HEK293 (cell line): ENCODE measurements around the gene ZMPSTE24.

ENCODE experiments used
- CTCF ChIA-PET: fragments of 350-600 bp; formaldehyde crosslinking; extraction: SDS; loops from one replicate; lab custom pipeline; 2021; ENCODE audit warnings: antibody characterized with exemption; lab: Yijun Ruan, JAX
- POLR2A ChIA-PET: fragments of 300-600 bp; formaldehyde crosslinking; extraction: SDS; loops from one replicate; lab custom pipeline; 2020; ENCODE audit warnings: antibody characterized with exemption, inconsistent platforms; lab: Yijun Ruan, JAX
- H3K27ac ChIP-seq: fragments of 200-500 bp; sonication (Bioruptor generic); 2 replicates; pipeline ENCODE4 v1.5.1; 2014; ENCODE audit warnings: low read depth, low read length, control low read depth, inconsistent platforms; ENCODE audit errors: extremely low read depth
- H3K36me3 ChIP-seq, 2 experiments: fragments of 200-500 bp in 1 of 2; sonication (Bioruptor generic) in 1 of 2; 1 replicate in 1 of 2; 2 replicates in 1 of 2; pipeline ENCODE4 v1.5.1; 2014 to 2017; ENCODE audit warnings: inconsistent platforms in 2 of 2, low read length in 2 of 2; ENCODE audit not compliant: control insufficient read depth in 2 of 2, insufficient read depth in 1 of 2
- H3K4me1 ChIP-seq: fragments of 200-500 bp; sonication (Bioruptor generic); 2 replicates; pipeline ENCODE4 v1.5.1; 2014; ENCODE audit warnings: mild to moderate bottlenecking, low read length, inconsistent platforms; ENCODE audit not compliant: control insufficient read depth, insufficient read depth
- H3K4me3 ChIP-seq: 2 replicates; pipeline ENCODE4 v1.5.1; 2011; ENCODE audit warnings: low read depth, mild to moderate bottlenecking, control low read depth, low read length, moderate library complexity
- H3K9me3 ChIP-seq: fragments of 200-500 bp; sonication (Bioruptor generic); 2 replicates; pipeline ENCODE4 v1.5.1; 2014; ENCODE audit warnings: low read depth, low read length, inconsistent platforms; ENCODE audit not compliant: control insufficient read depth, insufficient read depth
- GFI1B ChIP-seq: fragments of 450-650 bp; formaldehyde crosslinking; IDR thresholded peaks from 2 replicates; pipeline ENCODE4 v1.5.1; 2016; ENCODE audit warnings: missing biosample characterization, missing genetic modification characterization
- HOXC10 ChIP-seq: sonication (generic); formaldehyde crosslinking; IDR thresholded peaks from 2 replicates; pipeline ENCODE4 v1.8.1; 2023; ENCODE audit warnings: mild to moderate bottlenecking, missing genetic modification reagents
- KLF16 ChIP-seq: fragments of 450-650 bp; formaldehyde crosslinking; IDR thresholded peaks from 2 replicates; pipeline ENCODE4 v1.5.1; 2017; ENCODE audit warnings: missing biosample characterization, missing genetic modification characterization
- RBAK ChIP-seq: fragments of 450-650 bp; formaldehyde crosslinking; IDR thresholded peaks from 2 replicates; pipeline ENCODE4 v1.5.1; 2016; ENCODE audit warnings: missing biosample characterization, missing genetic modification characterization
- REPIN1 ChIP-seq: fragments of 450-650 bp; formaldehyde crosslinking; IDR thresholded peaks from 2 replicates; pipeline ENCODE4 v1.5.1; 2017; ENCODE audit warnings: missing biosample characterization, missing genetic modification characterization, low read depth
- REST ChIP-seq: fragments of 450-650 bp; formaldehyde crosslinking; IDR thresholded peaks from 2 replicates; pipeline ENCODE4 v1.5.1; 2016; ENCODE audit warnings: missing biosample characterization, missing genetic modification characterization
- WT1 ChIP-seq: fragments of 450-650 bp; formaldehyde crosslinking; IDR thresholded peaks from 2 replicates; pipeline ENCODE4 v1.5.1; 2016; ENCODE audit warnings: missing biosample characterization, missing genetic modification characterization
- ZBTB20 ChIP-seq: fragments of 450-650 bp; formaldehyde crosslinking; IDR thresholded peaks from 2 replicates; pipeline ENCODE4 v1.5.1; 2016; ENCODE audit warnings: missing biosample characterization, missing genetic modification characterization
- ZIC2 ChIP-seq: fragments of 450-650 bp; formaldehyde crosslinking; IDR thresholded peaks from 2 replicates; pipeline ENCODE4 v1.5.1; 2016; ENCODE audit warnings: missing biosample characterization, missing genetic modification characterization
- ZNF112 ChIP-seq: fragments of 450-650 bp; formaldehyde crosslinking; IDR thresholded peaks from 2 replicates; pipeline ENCODE4 v1.5.0; 2017; ENCODE audit warnings: missing biosample characterization, missing genetic modification characterization
- ZNF133 ChIP-seq: fragments of 450-650 bp; formaldehyde crosslinking; IDR thresholded peaks from 2 replicates; pipeline ENCODE4 v1.5.1; 2016; ENCODE audit warnings: missing biosample characterization, missing genetic modification characterization
- ZNF157 ChIP-seq: fragments of 450-650 bp; formaldehyde crosslinking; IDR thresholded peaks from 2 replicates; pipeline ENCODE4 v1.5.1; 2016; ENCODE audit warnings: missing biosample characterization, missing genetic modification characterization
- ZNF169 ChIP-seq: fragments of 450-650 bp; formaldehyde crosslinking; IDR thresholded peaks from 2 replicates; pipeline ENCODE4 v1.5.1; 2016; ENCODE audit warnings: missing biosample characterization, missing genetic modification characterization
- ZNF174 ChIP-seq: fragments of 450-650 bp; formaldehyde crosslinking; IDR thresholded peaks from 2 replicates; pipeline ENCODE4 v1.5.0; 2017; ENCODE audit warnings: missing biosample characterization, mild to moderate bottlenecking, missing genetic modification characterization
- ZNF211 ChIP-seq: fragments of 450-650 bp; formaldehyde crosslinking; IDR thresholded peaks from 2 replicates; pipeline ENCODE4 v1.5.1; 2016; ENCODE audit warnings: low read depth, missing biosample characterization, missing genetic modification characterization
- ZNF248 ChIP-seq: fragments of 450-650 bp; formaldehyde crosslinking; IDR thresholded peaks from 2 replicates; pipeline ENCODE4 v1.5.1; 2017; ENCODE audit warnings: missing biosample characterization, missing genetic modification characterization
- ZNF341 ChIP-seq: fragments of 450-650 bp; formaldehyde crosslinking; IDR thresholded peaks from 2 replicates; pipeline ENCODE4; 2016; ENCODE audit warnings: low read depth, missing biosample characterization, missing genetic modification characterization
- ZNF391 ChIP-seq: fragments of 450-650 bp; formaldehyde crosslinking; IDR thresholded peaks from 2 replicates; pipeline ENCODE4 v1.5.1; 2016; ENCODE audit warnings: low read depth, missing biosample characterization, missing genetic modification characterization, borderline replicate concordance
- ZNF394 ChIP-seq: fragments of 450-650 bp; formaldehyde crosslinking; IDR thresholded peaks from 2 replicates; pipeline ENCODE4 v1.5.1; 2016; ENCODE audit warnings: missing biosample characterization, missing genetic modification characterization, mild to moderate bottlenecking, moderate library complexity, borderline replicate concordance
- ZNF510 ChIP-seq: fragments of 450-650 bp; formaldehyde crosslinking; IDR thresholded peaks from 2 replicates; pipeline ENCODE4 v1.5.1; 2018; ENCODE audit warnings: mild to moderate bottlenecking, missing genetic modification characterization, missing biosample characterization; ENCODE audit not compliant: insufficient replicate concordance
- ZNF549 ChIP-seq: fragments of 450-650 bp; IDR thresholded peaks from 2 replicates; pipeline ENCODE4 v1.5.1; 2018; ENCODE audit warnings: missing biosample characterization, missing genetic modification characterization, mild to moderate bottlenecking, inconsistent platforms, moderate library complexity
- ZNF561 ChIP-seq: fragments of 450-650 bp; IDR thresholded peaks from 2 replicates; pipeline ENCODE4 v1.5.1; 2018; ENCODE audit warnings: missing biosample characterization, missing genetic modification characterization, borderline replicate concordance
- ZNF596 ChIP-seq: fragments of 450-650 bp; IDR thresholded peaks from 2 replicates; pipeline ENCODE4 v1.5.0; 2018; ENCODE audit warnings: missing biosample characterization, mild to moderate bottlenecking, missing genetic modification characterization, moderate library complexity
- ZNF600 ChIP-seq: fragments of 450-650 bp; formaldehyde crosslinking; IDR thresholded peaks from 2 replicates; pipeline ENCODE4 v1.5.1; 2016; ENCODE audit warnings: missing biosample characterization, missing genetic modification characterization
- ZNF624 ChIP-seq: fragments of 450-650 bp; formaldehyde crosslinking; IDR thresholded peaks from 2 replicates; pipeline ENCODE4 v1.5.1; 2017; ENCODE audit warnings: missing biosample characterization, missing genetic modification characterization
- ZNF670 ChIP-seq: fragments of 450-650 bp; formaldehyde crosslinking; IDR thresholded peaks from 2 replicates; pipeline ENCODE4 v1.5.1; 2016; ENCODE audit warnings: missing biosample characterization, missing genetic modification characterization, low read depth
- ZNF677 ChIP-seq: fragments of 450-650 bp; IDR thresholded peaks from 2 replicates; pipeline ENCODE4 v1.5.0; 2018; ENCODE audit warnings: missing biosample characterization, mild to moderate bottlenecking, missing genetic modification characterization, moderate library complexity
- ZNF692 ChIP-seq: fragments of 450-650 bp; formaldehyde crosslinking; IDR thresholded peaks from 2 replicates; pipeline ENCODE4 v1.5.1; 2016; ENCODE audit warnings: missing biosample characterization, missing genetic modification characterization
- ZNF843 ChIP-seq: fragments of 450-650 bp; formaldehyde crosslinking; IDR thresholded peaks from 2 replicates; pipeline ENCODE4 v1.5.1; 2016; ENCODE audit warnings: missing biosample characterization, missing genetic modification characterization

ZMPSTE24 gene

DNA sequence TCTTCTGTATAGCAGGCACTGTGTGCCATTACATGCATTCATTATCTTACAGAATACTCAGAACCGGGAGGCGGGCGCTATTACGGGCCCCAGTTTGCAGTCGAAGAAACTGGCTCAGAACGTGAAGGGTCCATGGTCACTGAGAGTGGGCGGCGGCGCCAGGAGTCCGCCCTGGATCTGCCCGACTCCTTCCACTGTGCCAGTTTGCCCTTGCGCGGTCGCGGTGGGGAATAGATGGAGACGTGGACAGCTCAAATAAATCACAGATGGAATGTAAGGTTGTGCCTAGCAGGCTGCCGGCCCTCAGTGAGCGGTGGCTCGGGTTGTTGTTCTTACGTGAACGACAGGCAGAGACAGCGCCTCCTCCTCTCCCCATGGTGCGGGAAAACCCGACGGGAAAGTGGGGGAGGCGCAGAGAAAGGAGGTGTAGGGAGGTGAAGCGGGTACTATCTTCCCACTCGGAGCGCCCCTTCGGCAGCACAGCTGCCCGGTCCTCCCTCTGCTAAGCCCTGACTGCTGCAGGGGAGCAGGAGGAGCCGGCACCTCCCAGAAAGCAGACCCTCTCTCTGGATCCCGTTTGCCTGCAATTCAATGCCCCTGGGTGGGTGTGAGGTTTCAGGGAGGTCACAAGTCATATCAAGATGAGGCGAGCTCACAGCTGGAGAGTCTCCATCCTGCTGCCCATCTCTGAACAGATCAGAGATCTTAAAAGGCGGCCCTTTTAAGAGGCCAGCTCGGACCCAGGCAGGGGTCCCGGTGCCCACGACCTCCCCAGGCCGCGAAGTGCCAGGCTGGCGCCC lies 58.0 kb downstream of the ZMPSTE24 start:
- no peak for TF ChIP-seq ZNF561
- peak; percentile 42; the same call in 1 of the 2 replicates for TF ChIP-seq ZNF692
- TF ChIP-seq ZNF341 (tag by site-specific recombination): peak; percentile 71
- 0 out of 2 replicates have a peak, but pooled peaks have one; percentile 11 for TF ChIP-seq WT1 (tag by site-specific recombination)
- no peak for TF ChIP-seq ZNF112 (tag by site-specific recombination)
- TF ChIP-seq ZNF600 (tag by site-specific recombination): peak; percentile 35
- no peak for TF ChIP-seq ZNF248 (tag by site-specific recombination)
- no peaks in the 10 kb centered on the region; the same call in 1 of the 2 replicates for H3K4me1 ChIP-seq
- POLR2A ChIA-PET: interaction anchor here (0.9 to 1.4 kb wide), 2 partner anchors 116 to 154 kb away, joined by 3 to 4 read pairs; no protein-coding TSS in a partner anchor
- H3K4me3 ChIP-seq: peak overlapping the region; percentile 39
- CTCF ChIA-PET: interaction anchor here (0.7 to 3.6 kb wide), 13 partner anchors 19 to 389 kb away, joined by 3 to 21 read pairs (median 4); no protein-coding TSS in a partner anchor
- no peaks in the 10 kb centered on the region for H3K36me3 ChIP-seq
- peak overlapping the region; percentile 27; the same call in 1 of the 2 replicates for H3K27ac ChIP-seq
- no peaks in the 10 kb centered on the region for H3K9me3 ChIP-seq

DNA sequence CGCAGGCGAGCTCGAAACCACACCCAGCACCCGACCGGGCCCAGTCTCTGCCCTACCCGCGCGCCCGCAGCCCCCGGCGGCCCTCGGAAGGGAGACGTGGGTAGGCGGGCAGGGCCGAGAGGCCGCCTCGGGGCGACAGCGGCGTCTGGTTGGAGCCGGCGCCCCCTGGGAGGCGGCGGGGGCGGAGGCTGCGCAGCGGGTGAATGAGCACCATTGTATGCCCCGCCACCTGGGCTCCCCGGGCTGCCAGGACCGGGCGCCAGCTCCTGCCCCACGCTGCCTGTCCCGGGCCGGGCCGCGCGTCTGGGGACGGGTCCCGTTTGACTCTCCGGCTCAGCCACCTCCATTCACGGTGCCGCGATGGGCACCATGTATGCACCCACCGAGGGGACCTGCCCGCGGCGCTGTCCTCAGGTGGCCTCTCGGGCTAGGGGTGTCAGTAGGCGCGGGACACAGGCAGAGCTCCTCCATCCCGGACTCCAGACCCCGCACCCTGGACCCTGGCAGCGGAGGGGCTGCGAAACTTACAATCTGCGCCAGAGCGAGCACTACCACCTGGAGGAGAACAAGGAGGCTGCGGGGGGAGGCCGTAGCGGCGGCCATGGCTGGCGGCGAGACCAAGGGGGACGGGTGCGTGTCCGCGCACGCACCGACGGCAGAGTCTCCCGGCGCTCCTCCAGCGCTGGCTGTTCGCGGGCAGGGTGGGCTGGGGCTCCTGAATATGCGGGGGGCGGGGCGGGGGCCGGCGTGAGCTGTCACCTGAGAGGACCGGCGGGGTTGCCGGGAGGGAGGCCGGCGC lies 58.8 kb downstream of the ZMPSTE24 start, which contains the start of gene COL9A2:
Gene COL9A2, minus strand, starts transcription at position 692 of the 799 bp plus-strand sequence. Its CDS starts 89 bp downstream, at position 603.
- Histone ChIP-seq H3K36me3 (no peaks in the 10 kb centered on the region), H3K4me1 (no peaks in the 10 kb centered on the region; the same call in 1 of the 2 replicates), H3K9me3 (no peaks in the 10 kb centered on the region), H3K27ac (peak within 1 kb of the TSS; percentile 27; the same call in 1 of the 2 replicates), H3K4me3 (peak within 1 kb of the TSS; percentile 39)
- CTCF ChIA-PET: interaction anchor here (0.6 to 3.6 kb wide), 7 partner anchors 18 to 293 kb away, joined by 3 to 21 read pairs (median 7); no protein-coding TSS in a partner anchor
- POLR2A ChIA-PET: interaction anchor here (1.4 kb wide), 1 partner anchor 117 kb away, joined by 4 read pairs; no protein-coding TSS in a partner anchor
- no peak for TF ChIP-seq ZNF391 (tag by site-specific recombination)
- TF ChIP-seq ZIC2 (tag by site-specific recombination): peak; percentile 40
- no peak for TF ChIP-seq GFI1B
- TF ChIP-seq ZNF169 (tag by site-specific recombination): no peak
- peak; percentile 74 for TF ChIP-seq ZNF600 (tag by site-specific recombination)
- TF ChIP-seq ZNF624: no peak
- TF ChIP-seq REPIN1 (tag by site-specific recombination): no peak
- no peak for TF ChIP-seq ZNF596 (tag by site-specific recombination)
- no peak for TF ChIP-seq ZNF174 (tag by site-specific recombination)
- no peak for TF ChIP-seq RBAK
- no peak for TF ChIP-seq HOXC10 (CRISPR knock-in tag)
- TF ChIP-seq ZBTB20 (tag by site-specific recombination): peak; percentile 51; the same call in 1 of the 2 replicates
- TF ChIP-seq ZNF157 (tag by site-specific recombination): no peak
- TF ChIP-seq ZNF211: no peak
- no peak for TF ChIP-seq ZNF549 (tag by site-specific recombination)
- TF ChIP-seq ZNF677 (tag by site-specific recombination): no peak
- TF ChIP-seq ZNF510 (tag by site-specific recombination): no peak
- no peak for TF ChIP-seq ZNF133
- no peak for TF ChIP-seq KLF16 (tag by site-specific recombination)
- no peak for TF ChIP-seq ZNF843 (tag by site-specific recombination)
- no peak for TF ChIP-seq ZNF670
- TF ChIP-seq REST (tag by site-specific recombination): no peak
- no peak for TF ChIP-seq ZNF394 (tag by site-specific recombination)
